ENCODE results near the gene NXPH3. TPM values are rescaled to one million over a fixed set of nuclear protein-coding genes. Genes with fewer than 3 reads are reported as not detected.

The NXPH3 gene
- total and polyA plus RNA-seq, 2 experiments from 2014 or later = 0.30 to 1.4 TPM

- Histone ChIP-seq H3K4me2 (ENCODE audit: unreplicated experiment) (peak overlapping the region; percentile 48), H3K79me2 (ENCODE audit: insufficient read depth) (peaks cover 40% of the 10 kb centered on the region), H3K27ac (peak overlapping the region; percentile 44), H3K9me2 (ENCODE audit: insufficient read depth) (no peaks in the 10 kb centered on the region), H2AFZ (no peak overlapping the region), H3K9ac (peak overlapping the region; percentile 9), H3K9me3 (ENCODE audit: low read depth) (no peaks in the 10 kb centered on the region), H3K36me3 (ENCODE audit: low read depth) (peaks cover 29% of the 10 kb centered on the region), H3K27me3 (replicated peaks; ENCODE audit: insufficient read depth) (no peaks in the 10 kb centered on the region), H3K4me3 (0 out of 2 replicates have a peak overlapping the region, but pooled peaks have one; percentile 7), H3F3A (ENCODE audit: insufficient read depth) (peaks cover 35% of the 10 kb centered on the region), H3K4me1 (ENCODE audit: insufficient read depth) (peaks cover 32% of the 10 kb centered on the region), H4K20me1 (ENCODE audit: insufficient read depth) (no peaks in the 10 kb centered on the region)
- in situ Hi-C loops (cut with MboI) = no loop called here
- 23 to 29% methylated on average over 10 of the region's 10 CpGs for WGBS, 2 experiments (ENCODE audit: low coverage in 1 of 2, low lambda C conversion rate in 2 of 2, missing lambda C conversion rate in 2 of 2)
- no peak for TF ChIP-seq EZH2phosphoT487 (IDR thresholded peaks at IDR 0.05; ENCODE audit: insufficient read depth, low read depth)
- TF ChIP-seq EZH2 (IDR thresholded peaks at IDR 0.05; ENCODE audit: insufficient read depth, poor library complexity, severe bottlenecking) = no peak
- peak; percentile 68 for DNase-seq
Observed at GRCh38 chr17:49616601-49617131, 41.0 kb downstream of the NXPH3 start.

GRCh38 chr17:49618028-49618611 is 42.4 kb downstream of the NXPH3 start:
- no peak for TF ChIP-seq EZH2phosphoT487 (IDR thresholded peaks at IDR 0.05; ENCODE audit: insufficient read depth, low read depth)
- TF ChIP-seq EZH2 (IDR thresholded peaks at IDR 0.05; ENCODE audit: insufficient read depth, poor library complexity, severe bottlenecking) = no peak
- Histone ChIP-seq H3K4me1 (ENCODE audit: insufficient read depth) (peaks cover 32% of the 10 kb centered on the region), H2AFZ (no peak overlapping the region), H3K27me3 (replicated peaks; ENCODE audit: insufficient read depth) (no peaks in the 10 kb centered on the region), H3K9me3 (ENCODE audit: low read depth) (no peaks in the 10 kb centered on the region), H3K79me2 (ENCODE audit: insufficient read depth) (peaks cover 40% of the 10 kb centered on the region), H3K27ac (peak overlapping the region; percentile 44; the same call in 1 of the 2 replicates), H3K9me2 (ENCODE audit: insufficient read depth) (no peaks in the 10 kb centered on the region), H3K36me3 (ENCODE audit: low read depth) (peaks cover 37% of the 10 kb centered on the region), H3F3A (ENCODE audit: insufficient read depth) (peaks cover 35% of the 10 kb centered on the region), H3K4me2 (ENCODE audit: unreplicated experiment) (no peak overlapping the region), H3K4me3 (no peak overlapping the region), H3K9ac (no peak overlapping the region), H4K20me1 (ENCODE audit: insufficient read depth) (no peaks in the 10 kb centered on the region)
- peak; percentile 47 for DNase-seq
- 77 to 82% methylated on average over 3 of the region's 3 CpGs for WGBS, 2 experiments (ENCODE audit: low coverage in 1 of 2, low lambda C conversion rate in 2 of 2, missing lambda C conversion rate in 2 of 2)
- in situ Hi-C loops (cut with MboI) = no loop called here

- Histone ChIP-seq H2AFZ (no peak overlapping the region), H4K20me1 (ENCODE audit: insufficient read depth) (no peaks in the 10 kb centered on the region), H3K4me3 (no peak overlapping the region), H3K4me1 (ENCODE audit: insufficient read depth) (peaks cover 33% of the 10 kb centered on the region), H3K27ac (no peak overlapping the region), H3K9me3 (ENCODE audit: low read depth) (no peaks in the 10 kb centered on the region), H3K27me3 (replicated peaks; ENCODE audit: insufficient read depth) (no peaks in the 10 kb centered on the region), H3F3A (ENCODE audit: insufficient read depth) (peaks cover 25% of the 10 kb centered on the region), H3K9me2 (ENCODE audit: insufficient read depth) (no peaks in the 10 kb centered on the region), H3K36me3 (ENCODE audit: low read depth) (peaks cover 28% of the 10 kb centered on the region), H3K79me2 (ENCODE audit: insufficient read depth) (peaks cover 54% of the 10 kb centered on the region), H3K4me2 (ENCODE audit: unreplicated experiment) (no peak overlapping the region), H3K9ac (no peak overlapping the region)
- in situ Hi-C loops (cut with MboI) = no loop called here
- DNase-seq = no peak
- TF ChIP-seq EZH2phosphoT487 (IDR thresholded peaks at IDR 0.05; ENCODE audit: insufficient read depth, low read depth) (no peak), EZH2 (IDR thresholded peaks at IDR 0.05; ENCODE audit: insufficient read depth, poor library complexity, severe bottlenecking) (no peak)
Observed at GRCh38 chr17:49621420-49621819, 45.7 kb downstream of the NXPH3 start.

GRCh38 chr17:49621946-49622529 is 46.4 kb downstream of the NXPH3 start:
- Histone ChIP-seq H3K9me3 (ENCODE audit: low read depth) (no peaks in the 10 kb centered on the region), H3K27ac (no peak overlapping the region), H2AFZ (no peak overlapping the region), H3K4me1 (ENCODE audit: insufficient read depth) (peaks cover 28% of the 10 kb centered on the region), H3F3A (ENCODE audit: insufficient read depth) (peaks cover 19% of the 10 kb centered on the region), H3K4me3 (no peak overlapping the region), H3K79me2 (ENCODE audit: insufficient read depth) (peaks cover 61% of the 10 kb centered on the region), H3K9ac (no peak overlapping the region), H3K36me3 (ENCODE audit: low read depth) (peaks cover 28% of the 10 kb centered on the region), H3K27me3 (replicated peaks; ENCODE audit: insufficient read depth) (no peaks in the 10 kb centered on the region), H3K9me2 (ENCODE audit: insufficient read depth) (no peaks in the 10 kb centered on the region), H4K20me1 (ENCODE audit: insufficient read depth) (no peaks in the 10 kb centered on the region), H3K4me2 (ENCODE audit: unreplicated experiment) (no peak overlapping the region)
- TF ChIP-seq EZH2 (IDR thresholded peaks at IDR 0.05; ENCODE audit: insufficient read depth, poor library complexity, severe bottlenecking) (no peak), EZH2phosphoT487 (IDR thresholded peaks at IDR 0.05; ENCODE audit: insufficient read depth, low read depth) (no peak)
- DNase-seq = no peak
- in situ Hi-C loops (cut with MboI) = no loop called here
- 79 to 85% methylated on average over 2 of the region's 2 CpGs for WGBS, 2 experiments (ENCODE audit: low coverage in 1 of 2, low lambda C conversion rate in 2 of 2, missing lambda C conversion rate in 2 of 2)
